Esophagus muscularis mucosa (tissue), 4 donors: Measurements from ENCODE around the gene UGCG. TPM values are rescaled to one million over a fixed set of nuclear protein-coding genes. Genes with fewer than 3 reads are reported as not detected.

Source experiments
- DNase-seq: peaks from one replicate; pipeline ENCODE4 v3.0.0-alpha.2; 2017; ENCODE audit errors: extremely low spot score
- H3K27ac ChIP-seq, 4 donors: fragments of 200-600 bp; sonication (generic); replicated peaks in 1 of 4; 1 replicate in 3 of 4; 2 replicates in 1 of 4; pipeline ENCODE4 v1.5.1; 2016 to 2019; ENCODE audit warnings: mild to moderate bottlenecking in 1 of 4
- H3K27me3 ChIP-seq, 4 donors: fragments of 200-600 bp; sonication (generic); one replicate each; pipeline versions ENCODE4 v1.5.1 to v1.6.0; 2016 to 2019
- H3K36me3 ChIP-seq, 4 donors: fragments of 200-600 bp; sonication (generic); one replicate each; pipeline ENCODE4 v1.5.1; 2016 to 2019
- H3K4me1 ChIP-seq, 4 donors: fragments of 200-600 bp; sonication (generic); one replicate each; pipeline ENCODE4 v1.5.1; 2016 to 2019
- H3K4me3 ChIP-seq, 4 donors: fragments of 200-600 bp; sonication (generic); 1 replicate in 2 of 4; 2 replicates in 2 of 4; pipeline ENCODE4 v1.5.1; 2016 to 2019; ENCODE audit warnings: mild to moderate bottlenecking in 4 of 4, moderate library complexity in 1 of 4
- H3K9me3 ChIP-seq, 4 donors: fragments of 200-600 bp; sonication (generic); 1 replicate in 3 of 4; 2 replicates in 1 of 4; pipeline ENCODE4 v1.5.1; 2016 to 2019
- CTCF ChIP-seq, 3 experiments: fragments of 200-600 bp in 2 of 3; fragments of 450-650 bp in 1 of 3; sonication (generic) in 2 of 3; IDR thresholded peaks; one replicate each; pipeline ENCODE4 v1.5.1; 2017 to 2019; ENCODE audit warnings: antibody characterized with exemption in 3 of 3, mild to moderate bottlenecking in 2 of 3, moderate library complexity in 1 of 3
- EP300 ChIP-seq: sonication (generic); formaldehyde crosslinking; IDR thresholded peaks from one replicate; pipeline ENCODE4 v1.6.1; 2017; ENCODE audit warnings: antibody characterized with exemption
- POLR2A ChIP-seq: fragments of 450-650 bp; IDR thresholded peaks from one replicate; pipeline ENCODE4 v1.6.1; 2017; ENCODE audit warnings: antibody characterized with exemption, moderate library complexity, mild to moderate bottlenecking, low read depth
- POLR2AphosphoS5 ChIP-seq, 2 donors: sonication (generic); formaldehyde crosslinking; IDR thresholded peaks; one replicate each; pipeline ENCODE4 v1.6.1; 2017; ENCODE audit warnings: antibody characterized with exemption in 2 of 2
- WGBS: methylation state at CpG from one replicate; pipeline ENCODE4 v1.1.5; 2018; 5-methylcytosine and 5-hydroxymethylcytosine counted together
- intact Hi-C: fragments of 100-400 bp; cut with DNase I; formaldehyde crosslinking; loops from one replicate; pipeline ENCODE4 v1.15.1; 2023
- total RNA-seq, 4 donors: library from RNA; depleted of rRNA; stranded (reverse); fragments of >200 nt; gene quantifications; one replicate each; pipeline versions ENCODE4 v1.1.0 to v1.2.1, GENCODE V29; 2016

UGCG gene
- total RNA-seq, 4 donors from 2014 or later = 24.5 to 87.8 (median 33.5) TPM

- Histone ChIP-seq H3K27me3 (no peaks in the 10 kb centered on the region), H3K4me1 (peaks cover 0 to 7% (median 3%) of the 10 kb centered on the region in 4 donors), H3K27ac (no peak overlapping the region), H3K9me3 (no peaks in the 10 kb centered on the region), H3K36me3 (no peaks in the 10 kb centered on the region), H3K4me3 (no peak overlapping the region)
- 78% methylated on average over 5 of the region's 5 CpGs for WGBS
- intact Hi-C loops = no loop called here
- no peak for DNase-seq
- TF ChIP-seq POLR2A = no peak
- no peak for TF ChIP-seq EP300
- TF ChIP-seq POLR2AphosphoS5 (IDR thresholded peaks at IDR 0.05) = no peak
- no peak for TF ChIP-seq CTCF (IDR thresholded peaks at IDR 0.05)
Measured at GRCh38 chr9:111975709-111976108, 79.1 kb downstream of the UGCG start.

GRCh38 chr9:111978616-111979015 lies 82.0 kb downstream of the UGCG start:
- DNase-seq = no peak
- Histone ChIP-seq H3K9me3 (no peaks in the 10 kb centered on the region), H3K4me3 (no peak overlapping the region), H3K27ac (no peak overlapping the region), H3K27me3 (no peaks in the 10 kb centered on the region), H3K4me1 (peaks cover 0 to 7% (median 3%) of the 10 kb centered on the region in 4 donors), H3K36me3 (no peaks in the 10 kb centered on the region)
- intact Hi-C loops = no loop called here
- 97% methylated on average over 4 of the region's 4 CpGs for WGBS
- TF ChIP-seq POLR2A = no peak
- no peak for TF ChIP-seq EP300
- TF ChIP-seq CTCF (IDR thresholded peaks at IDR 0.05) = no peak
- TF ChIP-seq POLR2AphosphoS5 (IDR thresholded peaks at IDR 0.05) = no peak

GRCh38 chr9:111979561-111979960 lies 82.9 kb downstream of the UGCG start:
- DNase-seq = no peak
- WGBS = 98% methylated on average over 3 of the region's 3 CpGs
- Histone ChIP-seq H3K27ac (no peak overlapping the region), H3K27me3 (no peaks in the 10 kb centered on the region), H3K4me1 (peaks cover 0 to 2% (median under 1%) of the 10 kb centered on the region in 4 donors), H3K4me3 (no peak overlapping the region), H3K36me3 (no peaks in the 10 kb centered on the region), H3K9me3 (no peaks in the 10 kb centered on the region)
- intact Hi-C loops = no loop called here
- TF ChIP-seq POLR2A (no peak), EP300 (no peak)

GRCh38 chr9:111980398-111980797 lies 83.8 kb downstream of the UGCG start:
- Histone ChIP-seq H3K9me3 (no peaks in the 10 kb centered on the region), H3K4me1 (no peaks in the 10 kb centered on the region), H3K27me3 (no peaks in the 10 kb centered on the region), H3K27ac (no peak overlapping the region), H3K36me3 (no peaks in the 10 kb centered on the region), H3K4me3 (no peak overlapping the region)
- TF ChIP-seq CTCF (IDR thresholded peaks at IDR 0.05) (no peak), POLR2A (no peak), EP300 (no peak), POLR2AphosphoS5 (IDR thresholded peaks at IDR 0.05) (no peak)
- intact Hi-C loops = no loop called here
- WGBS = 90% methylated on average over 4 of the region's 4 CpGs
- no peak for DNase-seq

GRCh38 chr9:111983484-111983908 lies 86.9 kb downstream of the UGCG start:
- TF ChIP-seq EP300 (no peak), CTCF (IDR thresholded peaks at IDR 0.05) (no peak), POLR2AphosphoS5 (IDR thresholded peaks at IDR 0.05) (no peak), POLR2A (no peak)
- H3K27me3 ChIP-seq = no peaks in the 10 kb centered on the region
- no peak for DNase-seq
- H3K4me3 ChIP-seq = no peak overlapping the region
- peaks cover 0 to 10% (median 8%) of the 10 kb centered on the region in 4 donors for H3K4me1 ChIP-seq
- intact Hi-C loops = no loop called here
- no peaks in the 10 kb centered on the region for H3K9me3 ChIP-seq
- H3K27ac ChIP-seq = no peak overlapping the region
- WGBS = 100% methylated on average over 2 of the region's 2 CpGs
- no peaks in the 10 kb centered on the region for H3K36me3 ChIP-seq
